Astrocyte (in vitro differentiated cells and primary cell): ENCODE data around the gene FAM162B.

Experiments used
- EZH2 ChIP-seq: IDR thresholded peaks from 2 replicates; pipeline ENCODE4 v1.6.1; 2012; ENCODE audit warnings: mild to moderate bottlenecking, low read length, inconsistent platforms; ENCODE audit not compliant: insufficient read depth
- TF ChIP-seq, protein P1 (sequence below): IDR thresholded peaks from 2 replicates; pipeline ENCODE4 v1.5.1; 2011; ENCODE audit warnings: low read depth, mild to moderate bottlenecking, inconsistent platforms, low read length, moderate library complexity; ENCODE audit not compliant: insufficient read depth

- TF ChIP-seq, protein P1, sequence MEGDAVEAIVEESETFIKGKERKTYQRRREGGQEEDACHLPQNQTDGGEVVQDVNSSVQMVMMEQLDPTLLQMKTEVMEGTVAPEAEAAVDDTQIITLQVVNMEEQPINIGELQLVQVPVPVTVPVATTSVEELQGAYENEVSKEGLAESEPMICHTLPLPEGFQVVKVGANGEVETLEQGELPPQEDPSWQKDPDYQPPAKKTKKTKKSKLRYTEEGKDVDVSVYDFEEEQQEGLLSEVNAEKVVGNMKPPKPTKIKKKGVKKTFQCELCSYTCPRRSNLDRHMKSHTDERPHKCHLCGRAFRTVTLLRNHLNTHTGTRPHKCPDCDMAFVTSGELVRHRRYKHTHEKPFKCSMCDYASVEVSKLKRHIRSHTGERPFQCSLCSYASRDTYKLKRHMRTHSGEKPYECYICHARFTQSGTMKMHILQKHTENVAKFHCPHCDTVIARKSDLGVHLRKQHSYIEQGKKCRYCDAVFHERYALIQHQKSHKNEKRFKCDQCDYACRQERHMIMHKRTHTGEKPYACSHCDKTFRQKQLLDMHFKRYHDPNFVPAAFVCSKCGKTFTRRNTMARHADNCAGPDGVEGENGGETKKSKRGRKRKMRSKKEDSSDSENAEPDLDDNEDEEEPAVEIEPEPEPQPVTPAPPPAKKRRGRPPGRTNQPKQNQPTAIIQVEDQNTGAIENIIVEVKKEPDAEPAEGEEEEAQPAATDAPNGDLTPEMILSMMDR = no peak
- no peak for TF ChIP-seq EZH2
Observed at GRCh38 chr6:116726947-116727346, 38.6 kb downstream of the FAM162B start.
